IPS-15b (cell line): Measurements from ENCODE around the gene RGPD4.
"Not testable (repeated sequence)": the region's sequence is repeated elsewhere in the genome, so short reads cannot be mapped to it uniquely, and the experiment has no call there.

ENCODE experiments used
- H3K27me3 ChIP-seq: one replicate; pipeline ENCODE4 v1.6.1; 2013; ENCODE audit warnings: low read length; ENCODE audit not compliant: control insufficient read depth, insufficient read depth
- H3K36me3 ChIP-seq: one replicate; pipeline ENCODE4 v1.6.1; 2013; ENCODE audit warnings: low read length; ENCODE audit not compliant: control insufficient read depth, insufficient read depth
- H3K4me1 ChIP-seq: one replicate; pipeline ENCODE4 v1.6.1; 2013; ENCODE audit warnings: mild to moderate bottlenecking, low read length; ENCODE audit not compliant: control insufficient read depth, insufficient read depth
- H3K4me3 ChIP-seq: one replicate; pipeline ENCODE4 v1.5.1; 2013; ENCODE audit warnings: low read depth, low read length
- H3K9ac ChIP-seq: one replicate; pipeline ENCODE4 v1.6.1; 2013; ENCODE audit warnings: low read depth, mild to moderate bottlenecking, low read length
- H3K9me3 ChIP-seq: one replicate; pipeline ENCODE4 v1.6.1; 2013; ENCODE audit warnings: mild to moderate bottlenecking, low read length; ENCODE audit not compliant: control insufficient read depth, insufficient read depth

The RGPD4 gene

DNA sequence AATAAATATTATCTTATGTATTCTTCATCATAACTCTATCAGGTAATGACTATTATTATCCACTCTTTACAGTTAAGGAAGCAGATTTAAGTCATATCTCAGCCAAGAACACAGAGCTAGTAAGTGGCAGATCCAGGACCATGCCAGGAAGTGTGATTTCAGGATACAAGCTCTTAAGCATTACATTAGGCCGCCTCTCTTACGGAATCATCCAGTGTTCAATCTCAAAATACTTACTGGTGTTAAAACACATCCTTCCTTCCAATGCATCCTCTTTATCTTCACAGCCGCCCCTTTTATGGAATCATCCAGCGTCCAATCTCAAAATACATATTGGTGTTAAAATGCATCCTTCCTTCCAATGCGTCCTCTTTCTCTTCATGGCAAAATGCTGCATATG is 14.7 kb upstream of the RGPD4 start:
- Histone ChIP-seq H3K4me3 (no peak overlapping the region), H3K27me3 (no peaks in the 10 kb centered on the region), H3K9ac (no peak overlapping the region), H3K9me3 (no peaks in the 10 kb centered on the region), H3K36me3 (no peaks in the 10 kb centered on the region), H3K4me1 (peaks cover 5% of the 10 kb centered on the region)

DNA sequence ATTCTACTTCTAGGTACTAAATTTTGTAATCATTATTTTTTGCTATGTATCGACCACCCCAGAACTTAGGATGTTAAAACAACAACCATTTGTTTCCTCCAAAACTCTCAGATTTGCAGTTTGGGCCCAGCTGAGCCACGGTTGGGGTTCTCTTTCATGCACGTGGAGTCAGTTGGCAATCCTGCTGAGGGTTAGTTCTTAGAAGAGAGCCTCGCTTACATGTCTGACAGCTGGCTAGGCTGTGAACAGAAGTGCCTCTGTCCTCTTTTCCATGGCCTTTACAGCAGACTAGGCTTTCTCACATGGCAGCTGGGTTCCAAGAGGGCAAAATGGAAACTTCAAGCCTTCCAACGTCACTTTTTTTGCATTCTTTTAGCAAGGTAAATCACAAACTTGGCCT is 9.3 kb upstream of the RGPD4 start:
- H3K4me3 ChIP-seq: no peak overlapping the region
- no peaks in the 10 kb centered on the region for H3K9me3 ChIP-seq
- no peaks in the 10 kb centered on the region for H3K27me3 ChIP-seq
- no peak overlapping the region for H3K9ac ChIP-seq
- H3K36me3 ChIP-seq: no peaks in the 10 kb centered on the region
- no peaks in the 10 kb centered on the region for H3K4me1 ChIP-seq

DNA sequence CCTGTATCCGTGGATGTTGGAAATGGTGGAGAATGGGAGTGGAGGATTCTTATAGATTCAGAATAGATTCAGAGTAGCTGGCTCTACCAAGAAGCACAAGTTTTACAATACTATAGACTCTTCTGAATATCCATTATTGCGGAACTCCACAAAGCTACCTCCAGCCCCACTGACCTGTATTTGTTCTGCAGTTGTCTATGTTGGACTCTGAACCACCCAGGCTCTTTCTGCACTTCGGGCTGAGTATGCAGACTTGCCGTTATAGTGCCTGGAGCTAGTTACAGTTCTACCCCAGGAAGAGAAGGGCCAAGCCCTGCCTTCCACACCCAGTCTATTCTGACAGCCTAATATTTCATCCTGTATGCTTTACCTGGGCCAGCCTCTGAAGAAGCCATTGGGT is 4.4 kb upstream of the RGPD4 start:
- Histone ChIP-seq H3K9ac (no peak overlapping the region), H3K27me3 (no peaks in the 10 kb centered on the region), H3K4me3 (no peak overlapping the region), H3K9me3 (no peaks in the 10 kb centered on the region), H3K4me1 (no peaks in the 10 kb centered on the region), H3K36me3 (no peaks in the 10 kb centered on the region)

DNA sequence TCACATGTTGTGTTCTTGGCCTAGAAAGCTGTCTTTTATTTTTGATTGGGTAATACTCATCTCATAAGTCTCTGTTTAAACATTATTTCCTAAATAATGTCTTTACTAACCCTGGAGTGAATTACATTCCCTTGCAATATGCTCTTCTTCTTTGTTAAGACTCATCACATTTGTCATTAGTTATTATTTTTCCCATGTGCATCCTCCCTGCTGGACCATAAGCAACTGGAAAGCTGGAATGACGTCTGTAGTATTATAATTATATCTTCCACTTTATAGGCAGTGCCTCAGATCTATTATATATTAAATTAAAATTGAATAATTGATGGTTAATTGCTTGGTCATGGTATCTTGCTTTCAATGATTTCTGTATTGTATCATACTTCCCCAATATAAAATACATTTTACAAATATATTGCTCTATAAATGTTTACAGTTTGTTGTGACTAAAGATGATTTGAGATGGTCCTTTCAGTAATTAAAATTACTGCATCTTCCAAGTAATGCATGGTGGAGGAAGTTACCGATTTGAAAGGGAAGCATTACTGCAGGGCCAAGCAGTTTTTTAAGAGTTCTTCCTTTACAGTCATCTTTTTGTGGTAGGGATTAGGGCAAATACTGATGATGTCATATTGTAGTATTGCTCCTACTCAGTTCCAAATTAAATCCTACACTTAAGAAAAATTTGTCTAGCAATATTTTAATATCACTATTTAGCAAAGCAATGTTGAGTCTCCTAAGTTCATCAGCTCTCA is 2.1 kb upstream of the RGPD4 start:
- Histone ChIP-seq H3K4me3 (no peak overlapping the region), H3K36me3 (no peaks in the 10 kb centered on the region), H3K27me3 (no peaks in the 10 kb centered on the region), H3K9me3 (no peaks in the 10 kb centered on the region), H3K9ac (no peak overlapping the region), H3K4me1 (no peaks in the 10 kb centered on the region)

DNA sequence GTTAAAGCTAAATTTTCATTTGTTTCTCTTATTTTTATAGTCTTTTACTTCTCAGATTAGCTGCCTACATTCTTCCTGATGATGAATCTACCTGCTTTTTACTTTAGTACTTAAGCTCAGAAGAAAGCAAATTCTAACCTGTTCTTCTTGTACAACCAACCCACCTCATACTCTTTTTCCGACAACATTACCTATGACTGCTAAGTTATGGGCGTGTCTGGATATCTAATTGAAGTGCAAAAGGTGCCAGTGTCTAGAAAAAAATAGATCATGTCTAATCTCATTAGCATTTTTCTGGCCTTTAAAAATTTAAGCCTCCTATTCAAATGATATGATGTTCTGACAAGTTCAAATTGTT is 1.5 kb upstream of the RGPD4 start:
- Histone ChIP-seq H3K9me3 (no peaks in the 10 kb centered on the region), H3K36me3 (no peaks in the 10 kb centered on the region), H3K9ac (no peak overlapping the region), H3K27me3 (no peaks in the 10 kb centered on the region), H3K4me3 (no peak overlapping the region), H3K4me1 (no peaks in the 10 kb centered on the region)

DNA sequence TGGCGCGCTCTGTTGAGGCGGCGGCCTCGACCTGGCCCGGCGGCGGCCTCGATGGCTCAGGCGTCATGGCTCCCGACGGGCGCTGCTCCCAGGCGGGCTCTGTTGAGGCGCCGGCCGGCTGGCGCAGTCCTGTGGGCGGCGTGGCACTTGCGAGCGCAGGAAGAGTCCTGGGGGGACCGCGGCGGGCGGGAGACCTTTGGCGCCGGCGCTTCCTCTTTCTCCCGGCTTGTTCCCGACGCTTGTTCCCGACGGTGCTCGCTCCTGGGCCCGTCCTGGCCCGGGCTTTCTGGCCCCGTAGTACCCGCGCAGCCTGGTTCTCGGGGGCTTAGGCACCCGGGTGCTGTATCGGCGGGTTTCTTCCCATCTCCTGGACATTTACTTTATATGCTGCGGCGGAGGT is 2.8 kb downstream of the RGPD4 start:
- not testable (repeated sequence) for H3K4me1 ChIP-seq, H3K9ac ChIP-seq, H3K4me3 ChIP-seq

DNA sequence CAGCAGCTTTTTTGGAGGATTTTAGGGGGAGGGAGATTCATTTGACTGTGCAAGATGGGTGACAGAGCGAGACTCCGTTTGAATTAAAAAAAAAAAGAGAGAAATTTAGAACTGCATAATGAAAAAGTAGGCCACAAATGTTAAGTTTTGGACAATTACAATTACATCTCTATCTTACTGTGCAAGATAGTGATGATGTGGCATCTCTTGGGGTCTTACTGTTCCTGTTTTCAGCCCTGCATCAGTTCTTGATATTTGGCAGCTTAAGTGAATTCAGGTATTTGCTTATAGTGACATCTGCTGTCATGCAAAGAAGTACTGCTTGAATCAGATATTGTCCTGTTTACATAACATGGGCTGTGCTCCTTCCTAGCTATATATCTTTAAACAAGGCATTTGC is 6.5 kb downstream of the RGPD4 start:
- not testable (repeated sequence) for H3K4me1 ChIP-seq, H3K4me3 ChIP-seq, H3K36me3 ChIP-seq, H3K27me3 ChIP-seq, H3K9me3 ChIP-seq, H3K9ac ChIP-seq

More for the DNA sequence above, 2.8 kb downstream of the RGPD4 start:
- not testable (repeated sequence) for H3K36me3 ChIP-seq, H3K27me3 ChIP-seq, H3K9me3 ChIP-seq

DNA sequence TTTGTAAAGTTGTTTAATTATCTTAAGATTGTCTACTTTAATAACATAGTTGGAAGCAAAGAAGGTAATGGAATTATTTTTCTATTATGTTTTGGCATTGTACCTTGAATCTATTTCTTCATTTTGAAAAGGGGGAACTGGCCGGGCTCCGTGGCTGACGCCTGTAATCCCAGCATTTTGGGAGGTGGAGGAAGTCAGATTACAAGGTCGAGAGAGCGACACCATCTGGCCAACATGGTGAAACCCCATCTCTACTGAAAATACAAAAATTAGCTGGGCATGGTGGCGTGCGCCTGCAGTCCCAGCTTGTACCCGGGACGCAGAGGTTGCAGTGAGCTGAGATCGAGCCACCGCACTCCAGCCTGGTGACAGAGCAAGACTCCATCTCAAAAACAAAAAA is 6.9 kb downstream of the RGPD4 start:
- H3K27me3 ChIP-seq, H3K9ac ChIP-seq, H3K9me3 ChIP-seq, H3K4me1 ChIP-seq, H3K4me3 ChIP-seq, H3K36me3 ChIP-seq: not testable (repeated sequence)

DNA sequence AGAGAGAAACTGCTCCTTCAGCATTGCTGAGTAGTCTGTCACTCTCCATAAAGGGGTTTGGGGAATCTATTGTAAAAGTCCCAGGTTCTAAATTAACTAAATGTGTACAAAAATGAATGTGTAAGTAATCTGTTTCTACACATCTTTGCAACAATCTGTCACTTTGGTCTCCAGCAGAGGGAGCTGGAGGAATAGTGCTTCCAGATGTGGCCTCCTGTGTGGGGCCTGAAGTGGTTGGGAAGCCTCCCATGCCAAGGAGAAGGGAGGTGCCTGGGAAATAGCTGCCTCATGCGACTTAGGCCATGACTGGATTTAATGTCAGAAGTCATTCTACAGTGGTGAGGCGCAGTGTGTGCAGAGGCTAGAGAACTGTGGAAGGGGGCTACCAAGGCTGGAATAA is 89.4 kb downstream of the RGPD4 start:
- H3K36me3 ChIP-seq, H3K4me1 ChIP-seq, H3K27me3 ChIP-seq: not testable (repeated sequence)

DNA sequence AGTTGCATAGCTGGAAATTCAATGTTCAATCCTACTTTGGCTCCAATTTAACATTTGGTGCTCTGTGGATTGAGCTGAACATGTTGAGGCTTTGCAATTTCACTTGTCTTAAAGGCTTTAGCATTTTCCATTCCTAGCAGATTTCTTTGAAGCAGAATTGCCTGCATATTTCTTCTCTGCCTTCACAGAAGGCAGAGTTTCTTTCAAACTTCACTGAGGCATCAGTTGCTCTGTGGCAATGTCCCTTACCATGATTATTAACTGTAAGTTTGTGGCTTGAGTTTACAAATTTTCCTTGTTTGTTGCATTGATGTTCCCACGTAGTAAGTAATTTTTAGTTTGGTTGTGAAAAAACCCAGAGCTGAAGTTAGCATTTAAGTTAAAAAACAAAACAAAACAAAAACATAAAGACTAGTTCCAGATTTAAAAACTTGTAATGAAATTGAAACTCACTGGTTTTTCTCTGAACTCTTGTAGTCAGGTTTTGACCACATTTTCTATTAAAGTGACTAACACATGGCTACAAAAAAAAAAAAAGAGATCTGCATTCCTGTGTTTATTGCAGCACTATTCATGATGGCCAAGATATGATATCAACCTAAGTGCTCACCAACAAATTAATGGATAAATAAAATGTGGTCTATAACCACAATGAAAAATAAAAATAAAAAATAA is 90.1 kb downstream of the RGPD4 start:
- H3K9ac ChIP-seq: not testable (repeated sequence)

More for the DNA sequence above, 89.4 kb downstream of the RGPD4 start:
- not testable (repeated sequence) for H3K4me3 ChIP-seq, H3K9ac ChIP-seq, H3K9me3 ChIP-seq

DNA sequence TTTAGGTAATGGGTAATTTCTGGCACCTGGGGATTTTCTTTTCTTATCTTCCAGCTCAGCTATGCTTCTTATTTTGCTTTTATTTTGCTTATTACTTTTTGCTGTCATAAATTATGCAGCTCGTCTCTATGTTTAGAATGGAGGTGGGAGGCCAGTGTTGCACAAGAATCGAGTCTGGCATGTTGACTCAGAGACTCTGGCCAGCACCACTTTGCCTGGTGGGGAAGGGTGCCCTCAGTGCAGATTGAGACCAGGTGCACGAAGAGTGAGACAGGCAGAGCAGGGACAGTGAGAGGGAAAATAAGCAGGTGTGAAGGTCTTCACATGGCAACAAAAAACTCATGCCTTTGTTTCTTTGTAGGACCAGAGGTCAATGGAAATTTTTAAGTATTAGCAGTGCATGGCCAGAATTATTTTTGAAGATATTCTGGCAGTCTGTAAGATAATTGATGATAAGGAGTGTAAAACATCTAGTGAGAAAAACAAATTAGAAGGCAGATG is 100.4 kb downstream of the RGPD4 start:
- Histone ChIP-seq H3K9me3 (no peaks in the 10 kb centered on the region), H3K4me1 (no peaks in the 10 kb centered on the region), H3K9ac (no peak overlapping the region), H3K27me3 (no peaks in the 10 kb centered on the region), H3K4me3 (no peak overlapping the region), H3K36me3 (no peaks in the 10 kb centered on the region)

More for the DNA sequence above, 90.1 kb downstream of the RGPD4 start:
- not testable (repeated sequence) for H3K4me3 ChIP-seq, H3K4me1 ChIP-seq, H3K9me3 ChIP-seq, H3K36me3 ChIP-seq, H3K27me3 ChIP-seq

DNA sequence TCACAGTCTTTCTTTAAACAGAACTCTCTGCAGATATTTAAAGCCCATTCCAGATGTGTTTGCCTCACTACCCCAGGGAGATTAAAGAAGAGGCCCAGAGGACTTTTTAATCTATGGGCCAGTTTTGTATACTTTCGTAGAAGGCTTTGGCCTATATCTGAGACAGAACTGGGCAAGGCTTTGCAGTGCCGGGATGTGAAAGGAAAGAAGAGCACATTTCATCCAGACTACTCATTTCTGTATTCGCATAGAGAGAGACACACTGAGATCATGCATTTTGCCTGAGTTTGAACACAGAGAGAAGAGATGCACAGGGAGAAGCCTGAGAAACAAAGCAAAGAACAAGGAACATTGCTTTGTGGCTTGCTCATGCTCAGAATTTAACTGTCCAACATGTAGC is 104.7 kb downstream of the RGPD4 start:
- H3K4me3 ChIP-seq: no peak overlapping the region
- H3K4me1 ChIP-seq: no peaks in the 10 kb centered on the region
- H3K36me3 ChIP-seq: no peaks in the 10 kb centered on the region
- no peaks in the 10 kb centered on the region for H3K9me3 ChIP-seq
- H3K27me3 ChIP-seq: no peaks in the 10 kb centered on the region
- H3K9ac ChIP-seq: no peak overlapping the region
